Thyroid gland (tissue), 4 donors: ENCODE results near the gene TSEN34.

Experiments used
- POLR2A ChIP-seq, 2 donors: fragments of 450-650 bp; IDR thresholded peaks; one replicate each; pipeline ENCODE4 v1.6.1; 2017; ENCODE audit warnings: antibody characterized with exemption in 2 of 2, mild to moderate bottlenecking in 2 of 2, moderate library complexity in 1 of 2
- TF ChIP-seq, protein P1 (sequence below), 6 experiments: fragments of 200-600 bp in 3 of 6; fragments of 450-650 bp in 3 of 6; sonication (generic) in 3 of 6; IDR thresholded peaks; one replicate each; pipeline ENCODE4 v1.5.1; 2016 to 2019; ENCODE audit warnings: antibody characterized with exemption in 6 of 6, mild to moderate bottlenecking in 2 of 6, inconsistent platforms in 1 of 6, moderate library complexity in 1 of 6

DNA sequence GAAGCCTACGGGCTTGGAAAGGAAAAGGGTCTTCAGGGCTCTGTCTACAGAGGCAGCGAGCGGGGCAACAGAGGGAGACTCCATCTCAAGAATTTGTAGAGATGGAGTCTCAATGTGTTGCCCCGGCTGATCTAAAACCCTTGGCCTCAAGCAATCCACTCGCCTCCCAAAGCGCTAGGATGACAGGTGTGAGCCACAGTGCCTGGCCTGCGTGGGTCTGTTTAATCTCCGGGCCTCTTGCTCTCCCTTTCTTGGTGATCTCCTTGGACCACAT, 17.6 kb downstream of the TSEN34 start:
- TF ChIP-seq, protein P1, sequence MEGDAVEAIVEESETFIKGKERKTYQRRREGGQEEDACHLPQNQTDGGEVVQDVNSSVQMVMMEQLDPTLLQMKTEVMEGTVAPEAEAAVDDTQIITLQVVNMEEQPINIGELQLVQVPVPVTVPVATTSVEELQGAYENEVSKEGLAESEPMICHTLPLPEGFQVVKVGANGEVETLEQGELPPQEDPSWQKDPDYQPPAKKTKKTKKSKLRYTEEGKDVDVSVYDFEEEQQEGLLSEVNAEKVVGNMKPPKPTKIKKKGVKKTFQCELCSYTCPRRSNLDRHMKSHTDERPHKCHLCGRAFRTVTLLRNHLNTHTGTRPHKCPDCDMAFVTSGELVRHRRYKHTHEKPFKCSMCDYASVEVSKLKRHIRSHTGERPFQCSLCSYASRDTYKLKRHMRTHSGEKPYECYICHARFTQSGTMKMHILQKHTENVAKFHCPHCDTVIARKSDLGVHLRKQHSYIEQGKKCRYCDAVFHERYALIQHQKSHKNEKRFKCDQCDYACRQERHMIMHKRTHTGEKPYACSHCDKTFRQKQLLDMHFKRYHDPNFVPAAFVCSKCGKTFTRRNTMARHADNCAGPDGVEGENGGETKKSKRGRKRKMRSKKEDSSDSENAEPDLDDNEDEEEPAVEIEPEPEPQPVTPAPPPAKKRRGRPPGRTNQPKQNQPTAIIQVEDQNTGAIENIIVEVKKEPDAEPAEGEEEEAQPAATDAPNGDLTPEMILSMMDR (IDR thresholded peaks at IDR 0.05), result no peak
- no peak for TF ChIP-seq POLR2A (IDR thresholded peaks at IDR 0.05)
